ENCODE data around the gene ORM1.

DNA sequence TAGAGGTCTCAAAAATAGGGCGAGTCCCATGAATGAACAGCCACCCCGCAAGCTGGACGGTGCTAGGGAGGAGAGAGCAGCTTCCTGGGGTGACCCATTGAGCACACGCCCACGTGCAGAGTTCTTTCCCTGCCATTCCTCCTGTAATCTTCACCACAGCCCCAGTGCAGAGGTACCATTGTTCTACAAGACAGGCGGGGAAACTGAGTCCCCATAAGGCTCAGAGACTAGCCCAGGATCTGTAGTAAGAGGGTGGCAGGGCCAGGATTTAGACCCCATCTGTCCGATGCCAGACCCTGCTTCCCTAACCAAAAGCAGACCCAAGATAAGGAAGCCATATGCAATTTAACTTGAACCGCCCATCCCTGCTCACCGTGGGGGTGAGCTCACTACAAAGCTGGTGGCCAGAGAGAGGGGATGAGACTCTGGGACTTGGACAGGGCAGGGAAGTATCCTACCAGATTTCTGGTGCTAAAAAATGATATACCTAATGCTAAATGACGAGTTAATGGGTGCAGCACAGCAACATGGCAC is 36.7 kb upstream of the ORM1 start:
- TF ChIP-seq YY1 (IDR thresholded peaks at IDR 0.05; ENCODE audit: low read depth, low read length) (no peak), ZNF217 (IDR thresholded peaks at IDR 0.05) (no peak), FOXM1 (IDR thresholded peaks at IDR 0.05; ENCODE audit: low read depth, low read length) (no peak), TCF12 (IDR thresholded peaks at IDR 0.05; ENCODE audit: low read depth, low read length) (no peak), EZH2 (IDR thresholded peaks at IDR 0.05; ENCODE audit: borderline replicate concordance, control insufficient read depth, low read depth, low read length) (no peak), CHD4 (IDR thresholded peaks at IDR 0.05) (no peak), TARDBP (IDR thresholded peaks at IDR 0.05; ENCODE audit: borderline replicate concordance) (no peak), FOS (IDR thresholded peaks at IDR 0.05; ENCODE audit: borderline replicate concordance, extremely low read depth, insufficient read length) (no peak), POLR2AphosphoS5 (IDR thresholded peaks at IDR 0.05; ENCODE audit: low read length) (no peak)
- TF ChIP-seq, protein P1, sequence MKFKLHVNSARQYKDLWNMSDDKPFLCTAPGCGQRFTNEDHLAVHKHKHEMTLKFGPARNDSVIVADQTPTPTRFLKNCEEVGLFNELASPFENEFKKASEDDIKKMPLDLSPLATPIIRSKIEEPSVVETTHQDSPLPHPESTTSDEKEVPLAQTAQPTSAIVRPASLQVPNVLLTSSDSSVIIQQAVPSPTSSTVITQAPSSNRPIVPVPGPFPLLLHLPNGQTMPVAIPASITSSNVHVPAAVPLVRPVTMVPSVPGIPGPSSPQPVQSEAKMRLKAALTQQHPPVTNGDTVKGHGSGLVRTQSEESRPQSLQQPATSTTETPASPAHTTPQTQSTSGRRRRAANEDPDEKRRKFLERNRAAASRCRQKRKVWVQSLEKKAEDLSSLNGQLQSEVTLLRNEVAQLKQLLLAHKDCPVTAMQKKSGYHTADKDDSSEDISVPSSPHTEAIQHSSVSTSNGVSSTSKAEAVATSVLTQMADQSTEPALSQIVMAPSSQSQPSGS (IDR thresholded peaks at IDR 0.05; ENCODE audit: low read length): no peak
- TF ChIP-seq, protein P2, sequence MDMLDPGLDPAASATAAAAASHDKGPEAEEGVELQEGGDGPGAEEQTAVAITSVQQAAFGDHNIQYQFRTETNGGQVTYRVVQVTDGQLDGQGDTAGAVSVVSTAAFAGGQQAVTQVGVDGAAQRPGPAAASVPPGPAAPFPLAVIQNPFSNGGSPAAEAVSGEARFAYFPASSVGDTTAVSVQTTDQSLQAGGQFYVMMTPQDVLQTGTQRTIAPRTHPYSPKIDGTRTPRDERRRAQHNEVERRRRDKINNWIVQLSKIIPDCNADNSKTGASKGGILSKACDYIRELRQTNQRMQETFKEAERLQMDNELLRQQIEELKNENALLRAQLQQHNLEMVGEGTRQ (IDR thresholded peaks at IDR 0.05; ENCODE audit: borderline replicate concordance, low read depth, low read length): no peak
- TF ChIP-seq, protein P3, sequence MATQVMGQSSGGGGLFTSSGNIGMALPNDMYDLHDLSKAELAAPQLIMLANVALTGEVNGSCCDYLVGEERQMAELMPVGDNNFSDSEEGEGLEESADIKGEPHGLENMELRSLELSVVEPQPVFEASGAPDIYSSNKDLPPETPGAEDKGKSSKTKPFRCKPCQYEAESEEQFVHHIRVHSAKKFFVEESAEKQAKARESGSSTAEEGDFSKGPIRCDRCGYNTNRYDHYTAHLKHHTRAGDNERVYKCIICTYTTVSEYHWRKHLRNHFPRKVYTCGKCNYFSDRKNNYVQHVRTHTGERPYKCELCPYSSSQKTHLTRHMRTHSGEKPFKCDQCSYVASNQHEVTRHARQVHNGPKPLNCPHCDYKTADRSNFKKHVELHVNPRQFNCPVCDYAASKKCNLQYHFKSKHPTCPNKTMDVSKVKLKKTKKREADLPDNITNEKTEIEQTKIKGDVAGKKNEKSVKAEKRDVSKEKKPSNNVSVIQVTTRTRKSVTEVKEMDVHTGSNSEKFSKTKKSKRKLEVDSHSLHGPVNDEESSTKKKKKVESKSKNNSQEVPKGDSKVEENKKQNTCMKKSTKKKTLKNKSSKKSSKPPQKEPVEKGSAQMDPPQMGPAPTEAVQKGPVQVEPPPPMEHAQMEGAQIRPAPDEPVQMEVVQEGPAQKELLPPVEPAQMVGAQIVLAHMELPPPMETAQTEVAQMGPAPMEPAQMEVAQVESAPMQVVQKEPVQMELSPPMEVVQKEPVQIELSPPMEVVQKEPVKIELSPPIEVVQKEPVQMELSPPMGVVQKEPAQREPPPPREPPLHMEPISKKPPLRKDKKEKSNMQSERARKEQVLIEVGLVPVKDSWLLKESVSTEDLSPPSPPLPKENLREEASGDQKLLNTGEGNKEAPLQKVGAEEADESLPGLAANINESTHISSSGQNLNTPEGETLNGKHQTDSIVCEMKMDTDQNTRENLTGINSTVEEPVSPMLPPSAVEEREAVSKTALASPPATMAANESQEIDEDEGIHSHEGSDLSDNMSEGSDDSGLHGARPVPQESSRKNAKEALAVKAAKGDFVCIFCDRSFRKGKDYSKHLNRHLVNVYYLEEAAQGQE (IDR thresholded peaks at IDR 0.05; ENCODE audit: low read depth, low read length): no peak

Data from GM12878 (cell line).